Stimulated activated CD8-positive, alpha-beta memory T cell treated with anti-CD3 and anti-CD28 coated beads, Interleukin-7, amount 100 ng/mL, for 24 hours (primary cell): ENCODE data around the gene SOCS2.
"Not testable (repeated sequence)": the region's sequence is repeated elsewhere in the genome, so short reads cannot be mapped to it uniquely, and the experiment has no call there.

Source experiments
- DNase-seq: peaks from one replicate; pipeline ENCODE4 v3.0.0-alpha.2; 2020; ENCODE audit warnings: low read depth

Gene SOCS2

DNA sequence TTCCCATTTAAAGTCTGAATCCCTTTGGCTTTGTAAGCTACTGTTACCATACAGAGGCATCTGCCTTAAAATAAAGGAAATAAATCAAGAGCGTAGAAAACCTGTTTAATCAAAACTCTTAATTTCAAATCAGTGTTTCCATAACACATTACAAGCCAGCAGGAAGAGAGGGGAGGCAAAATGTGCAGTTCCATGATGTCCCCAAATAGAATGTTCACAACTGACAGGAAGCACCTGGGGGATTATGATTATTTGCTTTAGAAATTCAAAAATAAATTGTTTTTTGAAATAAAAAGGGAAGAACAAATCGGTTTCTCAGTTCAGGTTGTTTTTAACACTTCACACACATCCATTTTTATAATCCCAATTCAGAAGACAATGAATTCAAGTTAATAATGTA, 21.4 kb downstream of the SOCS2 start:
- DNase-seq: no peak

DNA sequence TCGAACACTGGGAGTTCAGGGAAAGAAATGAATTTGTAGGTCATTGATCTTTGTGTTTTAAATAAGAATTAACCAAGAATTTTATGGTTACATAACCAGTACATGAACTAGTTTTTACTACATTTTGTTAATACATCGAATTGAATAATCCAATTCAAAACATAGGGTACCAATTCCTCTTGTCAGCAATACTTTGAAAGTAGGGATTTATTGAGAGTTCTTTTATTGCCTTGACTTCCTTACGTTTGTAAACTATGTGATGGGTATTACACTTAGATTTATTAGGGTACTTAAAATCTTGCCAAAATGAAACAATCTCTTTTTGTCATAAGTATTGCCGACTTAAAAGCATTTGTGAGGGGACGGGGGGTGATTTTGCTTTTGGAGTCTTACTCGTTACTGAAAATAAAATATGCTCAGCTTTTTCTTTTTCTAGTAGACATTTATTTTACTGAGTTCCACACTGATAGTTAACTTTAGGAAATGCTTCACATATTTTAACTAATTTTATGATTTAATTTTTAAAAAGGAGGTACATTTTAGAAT, 22.4 kb downstream of the SOCS2 start:
- no peak for DNase-seq

- no peak for DNase-seq
Measured at GRCh38 chr12:93595351-93595750, 22.9 kb downstream of the SOCS2 start.

- DNase-seq: no peak
Measured at GRCh38 chr12:93597608-93598007, 25.1 kb downstream of the SOCS2 start.

DNA sequence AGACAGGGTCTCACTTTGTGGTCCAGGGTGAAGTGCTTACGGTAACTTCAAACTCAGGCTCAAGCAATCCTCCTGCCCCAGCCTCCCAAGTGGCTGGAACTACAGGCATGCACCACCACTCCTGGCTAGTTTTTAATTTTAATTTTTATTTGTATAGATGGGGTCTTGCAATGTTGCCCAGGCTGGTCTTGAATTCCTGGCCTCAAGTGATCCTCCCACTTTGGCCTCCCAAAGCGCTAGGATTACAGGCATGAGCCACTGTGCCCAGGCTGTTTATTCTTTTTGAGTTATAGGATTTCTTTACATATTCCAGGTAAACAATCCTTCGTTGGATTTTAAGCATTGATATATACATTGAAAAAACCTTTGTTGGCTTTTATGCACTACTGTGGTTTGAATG, 26.7 kb downstream of the SOCS2 start:
- DNase-seq: no peak

GRCh38 chr12:93601591-93601990, 29.1 kb downstream of the SOCS2 start:
- no peak for DNase-seq

GRCh38 chr12:93602897-93603668, 30.6 kb downstream of the SOCS2 start:
- DNase-seq: no peak

GRCh38 chr12:93603762-93604161, 31.3 kb downstream of the SOCS2 start:
- DNase-seq: no peak

DNA sequence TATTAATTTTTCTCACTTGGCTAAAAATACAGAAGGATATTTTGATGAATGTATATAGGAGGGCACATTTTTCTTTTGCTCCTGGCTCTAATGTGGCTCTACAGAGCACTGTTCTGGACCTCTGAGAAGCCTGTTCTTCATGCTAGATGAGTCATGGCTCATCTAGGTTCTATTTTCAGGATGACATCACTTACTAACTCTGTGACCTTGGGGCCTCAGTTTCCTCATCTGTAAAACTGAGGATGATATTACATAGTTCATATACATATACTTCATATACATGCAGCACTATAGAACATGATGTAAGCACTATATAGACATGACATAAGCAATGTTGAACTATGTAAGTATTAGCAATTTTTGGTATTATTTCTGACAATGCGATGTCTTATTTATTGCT, 35.8 kb downstream of the SOCS2 start:
- DNase-seq: no peak

GRCh38 chr12:93609281-93610192, 37.1 kb downstream of the SOCS2 start:
- DNase-seq: no peak

GRCh38 chr12:93612776-93613175, 40.3 kb downstream of the SOCS2 start:
- no peak for DNase-seq

DNA sequence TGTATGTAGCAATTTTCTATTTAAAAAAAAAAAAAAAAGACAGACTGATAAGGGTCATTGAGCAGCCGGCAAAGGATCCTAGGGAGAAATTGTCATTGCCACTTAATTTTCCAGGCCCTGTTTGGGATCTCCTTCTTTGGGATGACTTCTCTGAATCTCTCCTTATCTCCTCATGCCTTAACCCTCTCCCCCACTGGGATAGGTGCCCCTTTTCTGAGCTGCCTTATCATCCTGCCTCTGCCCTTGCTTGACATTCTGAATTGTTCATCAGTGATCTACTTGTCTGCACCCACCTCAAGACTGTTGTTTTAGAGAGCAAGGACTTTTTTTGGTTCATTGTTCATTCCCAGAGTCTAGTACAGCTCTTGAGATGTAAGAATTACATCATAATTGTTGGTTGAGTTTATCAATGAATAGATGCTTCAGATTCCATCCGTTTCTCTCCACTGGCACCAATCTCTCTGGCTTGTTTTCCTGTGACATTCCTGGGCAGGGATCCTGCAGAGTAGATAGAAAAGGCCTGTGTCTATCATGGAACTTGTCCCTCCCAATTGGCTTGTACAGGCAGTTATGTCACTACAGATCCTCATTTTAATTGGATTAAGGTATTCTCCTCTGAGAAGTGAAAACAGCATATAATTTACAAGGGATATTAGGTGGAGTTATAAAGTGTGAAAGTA, 42.6 kb downstream of the SOCS2 start:
- no peak for DNase-seq

GRCh38 chr12:93616584-93617101, 44.2 kb downstream of the SOCS2 start:
- DNase-seq: no peak

DNA sequence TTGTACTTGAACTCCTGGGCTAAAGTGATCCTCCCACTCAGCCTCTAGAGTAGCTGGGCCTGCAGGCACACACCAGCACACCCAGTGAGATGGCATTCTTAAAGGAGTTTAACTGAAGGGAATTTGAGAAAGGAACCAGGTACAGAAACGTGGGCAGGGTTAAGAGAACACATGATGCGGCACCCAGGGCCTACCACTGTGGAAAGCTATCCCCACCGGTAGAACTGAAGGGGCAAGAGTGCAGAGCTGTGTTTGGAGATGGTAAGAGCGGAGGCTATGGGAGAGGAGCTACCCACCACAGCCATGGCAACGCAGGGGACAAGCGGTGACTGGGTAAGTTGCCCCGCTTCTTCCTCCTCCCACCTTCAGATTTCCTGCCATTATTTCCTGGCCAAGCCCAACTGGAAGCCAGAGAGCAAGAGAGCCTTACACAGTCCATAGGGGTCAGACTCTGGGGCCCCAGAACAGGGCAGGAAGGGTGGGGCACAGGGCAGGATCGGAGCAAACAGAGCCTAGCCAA, 46.5 kb downstream of the SOCS2 start:
- no peak for DNase-seq

DNA sequence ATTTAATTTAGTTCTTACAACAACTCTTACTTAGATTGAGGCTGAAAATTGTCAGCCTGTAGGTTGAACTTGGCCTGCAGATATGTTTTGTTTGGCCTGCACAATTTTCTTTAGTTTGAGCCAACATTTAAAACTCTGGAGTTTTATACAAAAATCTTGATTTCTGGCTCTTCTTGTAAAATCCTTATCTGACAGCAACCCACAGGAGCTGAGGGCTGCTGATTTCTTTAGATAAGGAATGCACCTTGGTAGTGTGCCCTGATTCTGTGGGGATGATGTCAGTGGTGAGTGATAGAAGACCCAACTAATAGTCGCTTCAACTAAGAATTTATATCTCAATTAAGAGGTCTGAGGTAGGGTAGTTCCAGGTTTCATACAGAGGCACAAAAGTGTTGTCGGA, 49.5 kb downstream of the SOCS2 start:
- no peak for DNase-seq

DNA sequence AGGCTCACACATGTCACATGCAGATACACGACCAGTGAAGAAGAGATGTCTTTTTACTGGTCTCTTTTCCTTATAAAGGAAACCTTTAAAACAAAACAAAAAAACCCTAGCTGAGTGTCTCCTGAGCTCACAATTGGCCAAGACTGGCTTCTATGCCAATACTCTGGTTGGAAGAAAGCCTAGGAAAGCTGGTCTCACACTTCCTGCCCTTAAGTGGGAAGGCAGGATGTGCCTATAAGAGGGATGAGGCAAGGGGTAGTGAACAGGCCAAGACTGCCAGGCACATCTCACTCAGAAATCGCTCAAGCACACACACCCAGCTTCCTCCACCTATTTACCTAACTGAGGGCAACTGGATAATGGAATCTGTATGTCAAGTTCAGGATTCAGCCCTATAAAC, 50.0 kb downstream of the SOCS2 start:
- DNase-seq: no peak

DNA sequence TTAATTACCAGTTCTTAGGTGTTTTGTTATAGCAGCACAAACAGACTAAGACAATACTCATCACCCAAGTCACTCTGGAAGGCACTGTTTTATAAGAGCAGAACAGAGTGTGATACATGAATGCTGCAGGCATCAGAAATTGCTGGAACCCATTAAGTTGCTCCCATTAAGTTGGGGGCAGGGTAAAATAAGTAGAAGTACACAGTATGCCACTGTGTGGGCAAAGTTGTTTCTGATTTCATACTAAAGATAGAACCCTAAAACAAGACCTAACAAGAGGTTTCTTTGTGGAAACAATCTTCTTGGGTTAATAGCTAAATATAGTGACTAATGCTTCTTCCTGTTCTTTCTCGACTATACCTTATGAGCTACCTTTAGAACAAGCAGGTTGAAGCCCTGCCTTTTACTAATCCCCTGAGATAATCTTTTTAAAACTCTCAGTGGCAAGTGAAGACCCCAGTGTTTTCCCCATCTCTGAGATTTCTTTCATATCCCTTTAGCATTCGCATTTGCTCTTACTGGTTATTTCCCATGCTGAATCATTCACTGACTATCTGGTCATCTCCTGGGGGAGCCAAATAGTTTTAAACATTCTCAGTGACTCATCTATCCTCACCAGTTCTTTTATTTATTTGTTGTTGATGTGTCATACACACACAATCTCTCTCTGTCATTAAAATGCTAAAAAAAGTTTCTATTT, 52.3 kb downstream of the SOCS2 start:
- DNase-seq: no peak

DNA sequence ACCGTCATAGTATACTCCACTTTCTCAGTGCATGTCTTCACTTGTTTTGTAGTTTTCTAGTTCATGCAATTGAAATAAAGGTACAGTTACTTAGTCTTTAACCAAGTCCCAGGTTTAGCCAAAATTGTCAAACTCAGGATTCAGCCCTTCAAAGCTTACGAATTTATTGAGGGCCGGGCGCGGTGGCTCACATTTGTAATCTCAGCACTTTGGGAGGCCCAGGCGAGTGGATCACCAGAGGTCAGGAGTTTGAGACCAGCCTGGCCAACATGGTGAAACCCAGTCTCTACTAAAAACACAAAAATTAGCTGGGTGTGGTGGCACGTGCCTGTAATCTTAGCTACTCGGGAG, 52.8 kb downstream of the SOCS2 start:
- DNase-seq: not testable (repeated sequence)

DNA sequence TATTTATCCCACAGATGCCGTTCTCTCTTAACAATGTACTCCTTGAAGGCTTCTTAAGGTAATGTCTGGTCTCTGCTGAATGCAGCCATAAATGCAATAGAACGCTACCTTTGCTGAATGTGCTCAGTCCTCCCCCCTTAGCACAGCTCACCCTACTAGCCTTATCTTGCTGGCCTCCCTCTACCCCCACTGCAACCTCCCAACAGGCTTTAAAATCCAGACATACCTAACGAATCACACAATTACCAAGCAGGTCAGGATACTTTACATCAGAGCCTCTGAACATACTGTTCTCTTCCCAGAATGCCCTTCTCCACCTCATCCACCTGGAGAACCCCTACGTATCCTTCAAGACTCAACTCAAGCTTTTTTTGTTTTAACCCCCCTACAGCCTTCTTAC, 53.7 kb downstream of the SOCS2 start:
- no peak for DNase-seq
